ENCODE measurements around the gene POLR1G. TPM values are rescaled to one million over a fixed set of nuclear protein-coding genes. Genes with fewer than 3 reads are reported as not detected.
"Not testable (repeated sequence)": the region's sequence is repeated elsewhere in the genome, so short reads cannot be mapped to it uniquely, and the experiment has no call there.

Gene POLR1G
- total and polyA plus RNA-seq, 4 donors: 2.3 to 9.5 (median 8.8) TPM

DNA sequence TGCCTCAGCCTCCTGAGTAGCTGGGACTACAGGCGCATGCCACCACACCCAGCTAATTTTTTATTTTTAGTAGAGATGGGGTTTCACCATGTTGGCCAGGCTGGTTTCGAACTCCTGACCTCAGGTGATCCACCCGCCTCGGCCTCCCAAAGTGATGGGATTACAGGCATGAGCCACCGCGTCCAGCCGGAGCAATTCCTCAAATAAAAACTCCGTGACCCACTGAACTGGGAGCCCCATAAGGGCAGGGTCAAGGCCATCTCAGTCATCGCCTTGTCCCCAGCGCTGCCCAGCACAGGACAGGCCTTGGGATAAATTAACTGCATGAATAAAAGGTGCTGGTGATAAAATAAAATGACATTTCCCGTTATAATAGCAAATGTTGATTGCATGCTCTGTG is 23.5 kb downstream of the POLR1G start:
- H3K27me3 ChIP-seq (ENCODE audit: control insufficient read depth, insufficient read depth, low read length): peaks cover 18% of the 10 kb centered on the region
- H3K4me1 ChIP-seq (ENCODE audit: control insufficient read depth, insufficient read depth, low read length): peaks cover 11% of the 10 kb centered on the region
- 83% methylated on average over 10 of the region's 11 CpGs for WGBS (ENCODE audit: insufficient coverage)
- H3K4me3 ChIP-seq (ENCODE audit: low read depth, low read length); H3K36me3 ChIP-seq (ENCODE audit: control insufficient read depth, insufficient read depth, low read length); H3K9me3 ChIP-seq (ENCODE audit: control insufficient read depth, insufficient read depth, low read length); H3K27ac ChIP-seq (ENCODE audit: low read depth, low read length); DNase-seq (ENCODE audit: low read depth in 4 of 6, low spot score in 6 of 6): not testable (repeated sequence)

DNA sequence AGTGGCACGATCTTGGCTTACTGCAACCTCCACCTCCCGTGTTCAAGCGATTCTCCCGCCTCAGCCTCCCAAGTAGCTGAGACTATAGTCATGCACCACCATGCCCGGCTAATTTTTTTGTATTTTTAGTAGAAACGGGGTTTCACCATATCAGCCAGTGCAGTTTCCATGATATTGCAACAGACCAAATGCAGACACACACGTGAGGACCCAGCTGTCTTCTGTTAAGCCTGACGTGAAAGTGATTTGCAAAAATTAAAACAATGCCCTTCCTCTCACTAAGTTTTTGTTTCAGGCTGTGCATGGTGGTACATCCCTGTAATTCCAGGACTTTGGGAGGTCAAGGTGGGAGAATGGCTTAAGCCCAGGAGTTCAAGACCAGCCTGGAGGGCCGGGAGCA is 24.6 kb downstream of the POLR1G start:
- H3K27me3 ChIP-seq (ENCODE audit: control insufficient read depth, insufficient read depth, low read length): peaks cover 18% of the 10 kb centered on the region
- H3K27ac ChIP-seq (ENCODE audit: low read depth, low read length); H3K9me3 ChIP-seq (ENCODE audit: control insufficient read depth, insufficient read depth, low read length); H3K4me3 ChIP-seq (ENCODE audit: low read depth, low read length); DNase-seq (ENCODE audit: low read depth in 4 of 6, low spot score in 6 of 6); H3K36me3 ChIP-seq (ENCODE audit: control insufficient read depth, insufficient read depth, low read length): not testable (repeated sequence)
- peaks cover 11% of the 10 kb centered on the region for H3K4me1 ChIP-seq (ENCODE audit: control insufficient read depth, insufficient read depth, low read length)
- no CpG with 5 or more reads among the region's 9 CpGs for WGBS (ENCODE audit: insufficient coverage)

DNA sequence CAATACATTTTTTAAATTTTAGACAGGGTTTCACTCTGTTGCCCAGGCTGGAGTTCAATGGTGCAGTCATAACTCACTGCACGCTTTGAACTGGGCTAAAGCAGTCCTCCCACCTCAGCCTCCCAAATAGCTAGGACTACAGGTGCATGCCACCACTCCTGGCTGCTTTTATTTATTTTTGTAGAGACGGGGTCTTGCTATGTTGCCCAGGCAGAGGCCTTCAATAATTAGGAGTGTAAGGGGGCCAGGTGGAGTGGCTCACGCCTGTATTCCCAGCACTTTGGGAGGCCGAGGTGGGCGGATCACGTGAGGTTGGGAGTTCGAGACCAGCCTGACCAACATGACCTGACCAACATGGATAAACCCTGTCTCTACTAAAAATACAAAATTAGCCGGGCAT is 26.1 kb downstream of the POLR1G start:
- H3K27ac ChIP-seq (ENCODE audit: low read depth, low read length); H3K9me3 ChIP-seq (ENCODE audit: control insufficient read depth, insufficient read depth, low read length); H3K36me3 ChIP-seq (ENCODE audit: control insufficient read depth, insufficient read depth, low read length); H3K4me3 ChIP-seq (ENCODE audit: low read depth, low read length); DNase-seq (ENCODE audit: low read depth in 4 of 6, low spot score in 6 of 6): not testable (repeated sequence)
- Histone ChIP-seq H3K27me3 (ENCODE audit: control insufficient read depth, insufficient read depth, low read length) (peaks cover 18% of the 10 kb centered on the region), H3K4me1 (ENCODE audit: control insufficient read depth, insufficient read depth, low read length) (peaks cover 11% of the 10 kb centered on the region)
- WGBS (ENCODE audit: insufficient coverage): 96% methylated on average over 4 of the region's 8 CpGs

DNA sequence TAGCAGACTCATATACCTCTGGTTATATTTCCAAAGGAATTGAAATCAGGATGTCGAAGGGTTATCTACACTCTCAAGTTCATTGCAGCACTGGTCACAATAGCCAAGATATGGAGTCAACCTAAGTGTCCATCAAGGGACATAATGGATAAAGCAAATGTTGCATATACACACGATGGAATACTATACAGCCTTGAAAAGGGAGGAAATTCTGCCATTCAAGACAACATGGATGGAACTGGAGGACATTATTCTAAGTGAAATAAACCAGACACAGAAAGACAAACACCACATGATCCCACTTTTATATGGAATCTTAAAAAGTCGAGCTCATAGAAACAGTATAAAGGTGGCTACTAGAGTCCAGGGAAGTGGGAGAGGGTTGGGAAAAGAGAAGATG is 30.9 kb downstream of the POLR1G start:
- DNase-seq (ENCODE audit: low read depth in 4 of 6, low spot score in 6 of 6): no peak
- no peak overlapping the region for H3K27ac ChIP-seq (ENCODE audit: low read depth, low read length)
- WGBS (ENCODE audit: insufficient coverage): 80% methylated on average over 1 of the region's 3 CpGs

DNA sequence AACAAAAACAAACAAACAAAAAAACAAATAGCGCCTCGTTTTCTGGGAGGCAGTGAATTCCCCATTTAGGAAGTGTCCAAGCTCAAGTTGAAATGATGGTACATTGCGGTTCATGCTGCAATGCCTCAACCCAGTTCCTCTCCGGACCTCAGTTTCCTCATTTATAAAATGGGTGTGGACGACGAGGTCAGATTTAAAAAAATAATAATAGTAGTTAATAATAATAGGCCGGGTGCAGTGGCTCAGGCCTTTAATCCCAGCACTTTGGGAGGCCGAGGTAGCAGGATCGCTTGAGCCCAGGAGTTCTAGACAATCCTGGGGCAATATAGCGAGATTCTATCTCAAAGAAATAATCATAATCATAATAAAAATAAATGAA is 32.7 kb downstream of the POLR1G start:
- WGBS (ENCODE audit: insufficient coverage): 70% methylated on average over 2 of the region's 10 CpGs
- no peak for DNase-seq (ENCODE audit: low read depth in 4 of 6, low spot score in 6 of 6)
- peak overlapping the region; percentile 35 for H3K27ac ChIP-seq (ENCODE audit: low read depth, low read length)

More for the DNA sequence above, 30.9 kb downstream of the POLR1G start:
- H3K4me1 ChIP-seq (ENCODE audit: control insufficient read depth, insufficient read depth, low read length): peaks cover 8% of the 10 kb centered on the region
- H3K4me3 ChIP-seq (ENCODE audit: low read depth, low read length): no peak overlapping the region
- H3K27me3 ChIP-seq (ENCODE audit: control insufficient read depth, insufficient read depth, low read length): no peaks in the 10 kb centered on the region
- H3K36me3 ChIP-seq (ENCODE audit: control insufficient read depth, insufficient read depth, low read length): no peaks in the 10 kb centered on the region
- H3K9me3 ChIP-seq (ENCODE audit: control insufficient read depth, insufficient read depth, low read length): no peaks in the 10 kb centered on the region

DNA sequence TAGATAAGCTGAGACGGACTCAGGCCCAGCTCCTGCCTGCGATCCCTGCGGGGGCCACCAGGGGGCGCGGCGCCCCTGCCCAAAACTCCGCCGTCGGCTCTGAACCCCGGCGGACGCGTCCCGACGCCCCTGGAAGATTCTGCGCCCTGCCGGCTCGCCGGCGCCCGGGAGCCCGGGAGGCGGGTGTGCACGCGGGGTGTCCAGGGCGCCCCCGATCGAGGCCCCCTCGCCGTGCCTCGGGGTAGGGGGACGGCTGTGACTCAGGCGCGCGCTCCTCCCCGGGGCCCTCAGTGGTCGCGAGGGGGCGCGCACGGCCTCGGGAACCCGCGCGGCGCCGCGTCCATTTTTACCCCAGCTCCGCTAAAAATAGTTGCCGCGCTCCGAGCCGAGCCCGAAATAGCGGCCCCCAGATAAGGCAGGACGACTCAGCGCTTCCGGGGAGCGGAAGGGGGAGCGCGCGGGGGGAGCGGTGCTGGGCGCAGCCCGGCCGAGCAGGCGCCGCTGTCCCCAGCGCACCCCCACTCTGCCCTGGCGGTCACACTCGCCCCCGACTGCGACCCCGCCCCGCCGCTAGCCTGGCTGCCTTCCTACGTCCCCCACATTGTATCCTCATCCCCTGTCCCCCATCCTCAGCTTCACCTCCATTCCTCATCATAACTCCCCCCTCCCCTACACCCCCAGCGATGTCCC is 33.3 kb downstream of the POLR1G start:
- Histone ChIP-seq H3K27me3 (ENCODE audit: control insufficient read depth, insufficient read depth, low read length) (peaks cover 2% of the 10 kb centered on the region), H3K36me3 (ENCODE audit: control insufficient read depth, insufficient read depth, low read length) (no peaks in the 10 kb centered on the region), H3K4me1 (ENCODE audit: control insufficient read depth, insufficient read depth, low read length) (peaks cover 29% of the 10 kb centered on the region), H3K9me3 (ENCODE audit: control insufficient read depth, insufficient read depth, low read length) (no peaks in the 10 kb centered on the region), H3K27ac (ENCODE audit: low read depth, low read length) (peak overlapping the region; percentile 35), H3K4me3 (ENCODE audit: low read depth, low read length) (peak overlapping the region; percentile 41)
- peak in 3 of 6 donors; percentile 53 to 92 (median 84) for DNase-seq (ENCODE audit: low read depth in 4 of 6, low spot score in 6 of 6)
- 0% methylated on average over 77 of the region's 78 CpGs for WGBS (ENCODE audit: insufficient coverage)

More for the DNA sequence above, 32.7 kb downstream of the POLR1G start:
- H3K4me3 ChIP-seq (ENCODE audit: low read depth, low read length): peak overlapping the region; percentile 41
- peaks cover 25% of the 10 kb centered on the region for H3K4me1 ChIP-seq (ENCODE audit: control insufficient read depth, insufficient read depth, low read length)
- no peaks in the 10 kb centered on the region for H3K9me3 ChIP-seq (ENCODE audit: control insufficient read depth, insufficient read depth, low read length)
- no peaks in the 10 kb centered on the region for H3K36me3 ChIP-seq (ENCODE audit: control insufficient read depth, insufficient read depth, low read length)
- peaks cover 2% of the 10 kb centered on the region for H3K27me3 ChIP-seq (ENCODE audit: control insufficient read depth, insufficient read depth, low read length)

DNA sequence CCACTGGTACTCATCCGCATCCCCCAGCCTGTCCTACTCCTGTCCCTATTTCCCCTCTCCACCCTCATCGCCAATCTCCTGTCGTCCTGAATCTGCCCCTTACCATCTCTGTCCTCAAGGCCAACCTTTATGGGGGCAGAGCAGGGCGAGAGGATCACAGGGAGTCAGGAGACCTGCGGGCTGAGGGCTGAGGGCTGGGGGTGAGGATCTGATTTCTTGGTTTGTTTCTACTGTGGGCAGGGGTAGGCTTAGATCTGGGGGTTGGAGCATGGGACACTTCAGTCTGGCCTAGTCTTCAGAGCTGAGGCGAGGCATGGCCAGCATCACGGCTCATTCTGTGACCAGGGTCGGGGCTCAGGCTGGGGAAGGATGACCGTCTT is 33.8 kb downstream of the POLR1G start:
- Histone ChIP-seq H3K4me3 (ENCODE audit: low read depth, low read length) (peak overlapping the region; percentile 41), H3K4me1 (ENCODE audit: control insufficient read depth, insufficient read depth, low read length) (peaks cover 32% of the 10 kb centered on the region), H3K9me3 (ENCODE audit: control insufficient read depth, insufficient read depth, low read length) (no peaks in the 10 kb centered on the region), H3K27me3 (ENCODE audit: control insufficient read depth, insufficient read depth, low read length) (peaks cover 2% of the 10 kb centered on the region), H3K27ac (ENCODE audit: low read depth, low read length) (peak overlapping the region; percentile 35), H3K36me3 (ENCODE audit: control insufficient read depth, insufficient read depth, low read length) (no peaks in the 10 kb centered on the region)
- DNase-seq (ENCODE audit: low read depth in 4 of 6, low spot score in 6 of 6): peak in 1 of 6 donors; percentile 23
- 77% methylated on average over 5 of the region's 9 CpGs for WGBS (ENCODE audit: insufficient coverage)

DNA sequence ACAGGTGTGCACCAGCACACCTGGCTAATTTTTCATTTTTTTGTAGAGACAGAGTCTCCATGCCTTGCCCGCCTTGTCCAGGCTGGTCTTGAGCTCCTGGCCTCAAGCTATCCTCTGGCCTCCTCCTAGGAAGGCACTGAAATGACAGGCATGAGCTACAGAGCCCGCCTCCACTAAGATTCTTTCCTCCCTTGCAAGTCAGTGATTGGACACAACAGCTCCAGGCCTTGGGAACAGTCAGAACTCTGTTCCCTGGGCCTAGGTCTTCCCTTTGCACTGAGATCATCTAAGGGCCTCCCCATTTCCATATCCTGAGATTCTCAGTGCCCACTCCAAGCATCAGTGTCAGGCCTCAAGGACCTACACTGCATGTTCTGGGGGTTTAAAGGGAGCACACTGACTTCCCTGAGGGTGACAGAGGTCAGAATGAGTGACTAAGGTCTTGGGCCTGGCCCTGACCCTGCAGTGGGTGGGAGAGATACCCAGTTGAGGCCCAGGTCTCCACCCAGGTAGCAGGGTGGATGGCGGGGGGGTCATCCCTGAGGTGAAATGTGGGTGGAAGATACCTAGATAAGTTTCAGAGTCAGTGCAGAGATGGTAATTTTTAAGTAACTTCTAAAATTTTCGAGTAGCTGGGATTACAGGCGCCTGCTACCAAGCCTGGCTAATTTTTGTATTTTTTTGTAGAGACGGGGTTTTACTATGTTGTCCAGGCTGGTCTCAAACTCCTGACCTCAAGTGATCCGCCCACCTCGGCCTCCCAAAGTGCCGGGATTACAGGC is 34.6 kb downstream of the POLR1G start:
- WGBS (ENCODE audit: insufficient coverage): 98% methylated on average over 5 of the region's 9 CpGs
- Histone ChIP-seq H3K36me3 (ENCODE audit: control insufficient read depth, insufficient read depth, low read length) (no peaks in the 10 kb centered on the region), H3K27me3 (ENCODE audit: control insufficient read depth, insufficient read depth, low read length) (peaks cover 2% of the 10 kb centered on the region), H3K4me1 (ENCODE audit: control insufficient read depth, insufficient read depth, low read length) (peaks cover 32% of the 10 kb centered on the region), H3K4me3 (ENCODE audit: low read depth, low read length) (no peak overlapping the region), H3K27ac (ENCODE audit: low read depth, low read length) (no peak overlapping the region), H3K9me3 (ENCODE audit: control insufficient read depth, insufficient read depth, low read length) (no peaks in the 10 kb centered on the region)
- peak in 1 of 6 donors; percentile 24 for DNase-seq (ENCODE audit: low read depth in 4 of 6, low spot score in 6 of 6)

DNA sequence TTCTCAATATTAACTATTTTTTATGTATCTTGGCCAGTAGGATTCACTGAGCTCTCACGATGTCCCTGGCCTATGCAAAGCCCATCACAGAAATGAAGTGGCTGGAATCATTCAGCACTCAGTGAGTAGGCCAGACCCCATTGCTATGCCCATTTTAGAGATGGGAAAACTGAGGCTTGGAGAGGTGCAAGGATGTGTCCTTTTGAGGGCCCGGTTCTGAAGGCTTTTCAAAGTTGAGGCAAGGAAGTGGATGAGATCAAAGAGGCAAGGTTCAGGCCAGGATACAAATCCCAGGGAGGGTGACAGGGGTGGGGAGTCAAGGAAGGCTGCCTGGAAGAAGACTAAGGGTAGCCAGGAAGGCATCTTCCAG is 35.9 kb downstream of the POLR1G start:
- H3K36me3 ChIP-seq (ENCODE audit: control insufficient read depth, insufficient read depth, low read length): no peaks in the 10 kb centered on the region
- no peak for DNase-seq (ENCODE audit: low read depth in 4 of 6, low spot score in 6 of 6)
- H3K27ac ChIP-seq (ENCODE audit: low read depth, low read length): no peak overlapping the region
- 92% methylated on average over 2 of the region's 2 CpGs for WGBS (ENCODE audit: insufficient coverage)
- no peaks in the 10 kb centered on the region for H3K9me3 ChIP-seq (ENCODE audit: control insufficient read depth, insufficient read depth, low read length)
- no peak overlapping the region for H3K4me3 ChIP-seq (ENCODE audit: low read depth, low read length)
- peaks cover 32% of the 10 kb centered on the region for H3K4me1 ChIP-seq (ENCODE audit: control insufficient read depth, insufficient read depth, low read length)
- peaks cover 2% of the 10 kb centered on the region for H3K27me3 ChIP-seq (ENCODE audit: control insufficient read depth, insufficient read depth, low read length)

Data from spinal cord (tissue), 10 donors.